K562 (cell line): Measurements from ENCODE around the gene HIVEP1. TPM values are rescaled to one million over a fixed set of nuclear protein-coding genes. Genes with fewer than 3 reads are reported as not detected.

Source experiments
- ATAC-seq: fragments of 200-7000 bp; cut with Tn5 transposase; 3 replicates; pipeline ENCODE4 v1.9.1; 2020; ENCODE audit warnings: moderate library complexity
- BruUV-seq: library from RNA; stranded (reverse); fragments of 400-500 nt; replicated peaks from 2 replicates; lab custom pipeline; 2021; lab: Mats Ljungman, UMichigan
- CTCF ChIA-PET: fragments of 300-600 bp; formaldehyde crosslinking; extraction: SDS; loops from one replicate; lab custom pipeline; 2021; ENCODE audit warnings: low intra/inter-chr PET ratio; lab: Yijun Ruan, JAX
- POLR2A ChIA-PET: fragments of 300-600, 350-650 bp; sonication (Branson Sonifier 250); formaldehyde crosslinking; extraction: SDS; loops from one replicate; lab custom pipeline; 2021; ENCODE audit warnings: antibody characterized with exemption, inconsistent platforms; lab: Yijun Ruan, JAX
- DNase-seq, 4 experiments: peaks; one replicate each; pipeline versions ENCODE4 v3.0.0 to v3.0.0-alpha.2; 2011 to 2018; ENCODE audit warnings: low spot score in 3 of 4, mixed read lengths in 3 of 4; ENCODE audit errors: extremely low read depth in 1 of 4
- FAIRE-seq: peaks from 2 replicates; lab custom pipeline; 2011; peaks lifted over from hg19 to GRCh38; lab: Jason Lieb, UNC
- H2AFZ ChIP-seq: 2 replicates; pipeline ENCODE4 v1.6.0; 2011; ENCODE audit warnings: low read depth, low read length, control low read depth, inconsistent platforms
- H3K27ac ChIP-seq: fragments of 200-600 bp; 3 replicates; pipeline ENCODE4 v1.8.0; 2011; ENCODE audit warnings: low read depth, mild to moderate bottlenecking, control low read depth, inconsistent platforms, low read length, moderate library complexity, mixed read lengths; ENCODE audit errors: extremely low read depth
- H3K27me3 ChIP-seq, 2 experiments: fragments of 300-600 bp in 1 of 2; 2 replicates in 1 of 2; 3 replicates in 1 of 2; pipeline versions ENCODE4 v1.6.0 to v1.8.0; 2011; ENCODE audit warnings: inconsistent platforms in 2 of 2, low read length in 2 of 2, mild to moderate bottlenecking in 1 of 2, mixed read lengths in 1 of 2, moderate library complexity in 1 of 2; ENCODE audit not compliant: control insufficient read depth in 2 of 2, insufficient read depth in 2 of 2
- H3K36me3 ChIP-seq: fragments of 300-600 bp; 3 replicates; pipeline ENCODE4 v1.8.0; 2011; ENCODE audit warnings: mild to moderate bottlenecking, low read length, inconsistent platforms; ENCODE audit not compliant: control insufficient read depth, insufficient read depth
- H3K4me1 ChIP-seq, 2 experiments: fragments of 200-600 bp in 1 of 2; replicated peaks in 1 of 2; 2 replicates in 1 of 2; 3 replicates in 1 of 2; pipeline versions ENCODE4 v1.5.1 to v1.8.0; 2011; ENCODE audit warnings: inconsistent platforms in 2 of 2, low read length in 2 of 2, mild to moderate bottlenecking in 1 of 2, mixed read lengths in 1 of 2, moderate library complexity in 1 of 2; ENCODE audit not compliant: control insufficient read depth in 2 of 2, insufficient read depth in 2 of 2
- H3K4me2 ChIP-seq: 2 replicates; pipeline ENCODE4 v1.6.1; 2011; ENCODE audit warnings: low read length, control low read depth, inconsistent platforms, mixed read lengths; ENCODE audit not compliant: insufficient read depth
- H3K4me3 ChIP-seq: fragments of 200-600 bp; sonication (generic), shearing (Covaris generic); 2 replicates; pipeline ENCODE4 v1.5.1; 2016; ENCODE audit warnings: control low read depth, inconsistent platforms
- H3K79me2 ChIP-seq: fragments of 200-600 bp; 3 replicates; pipeline ENCODE4 v1.8.0; 2011; ENCODE audit warnings: low read length, inconsistent platforms; ENCODE audit not compliant: control insufficient read depth, insufficient read depth
- H3K9ac ChIP-seq, 2 experiments: 2 replicates each; pipeline versions ENCODE4 v1.6.0 to v1.6.1; 2011; ENCODE audit warnings: low read depth in 2 of 2, low read length in 2 of 2, control low read depth in 1 of 2, inconsistent platforms in 1 of 2, mild to moderate bottlenecking in 1 of 2, mixed read lengths in 1 of 2; ENCODE audit not compliant: insufficient read depth in 1 of 2
- H3K9me1 ChIP-seq: one replicate; pipeline ENCODE4 v1.6.0; 2011; ENCODE audit warnings: inconsistent platforms, mild to moderate bottlenecking, low read length, moderate library complexity; ENCODE audit not compliant: control insufficient read depth, insufficient read depth
- H3K9me3 ChIP-seq: replicated peaks from 2 replicates; pipeline ENCODE4 v1.5.1; 2011; ENCODE audit warnings: low read depth, low read length, inconsistent platforms; ENCODE audit not compliant: control insufficient read depth, insufficient read depth
- H4K20me1 ChIP-seq: replicated peaks from 2 replicates; pipeline ENCODE4 v1.6.1; 2011; ENCODE audit warnings: low read length, inconsistent platforms, mixed read lengths; ENCODE audit not compliant: control insufficient read depth, insufficient read depth
- CBX1 ChIP-seq: sonication (generic); IDR thresholded peaks from 2 replicates; pipeline ENCODE4 v1.6.1; 2016; ENCODE audit warnings: antibody characterized with exemption, low read depth, mild to moderate bottlenecking
- PHB ChIP-seq: fragments of 250-450 bp; sonication (Bioruptor Pico); IDR thresholded peaks from 2 replicates; pipeline ENCODE4 v1.5.0; 2021
- SMAD3 ChIP-seq: fragments of 450-650 bp; formaldehyde crosslinking; conservative IDR thresholded peaks from 2 replicates; pipeline ENCODE4 v1.4.0; 2020; ENCODE audit warnings: mild to moderate bottlenecking
- ZNF24 ChIP-seq: fragments of 450-650 bp; IDR thresholded peaks from 2 replicates; pipeline ENCODE4 v1.6.1; 2016
- ZNF280B ChIP-seq: fragments of 250-450 bp; sonication (Bioruptor Pico); IDR thresholded peaks from 2 replicates; pipeline ENCODE4 v1.5.1; 2021; ENCODE audit warnings: mild to moderate bottlenecking
- WGBS: fragments of 100-300 bp; shearing (Covaris generic); methylation state at CpG from one replicate; pipeline ENCODE4 v1.1.6; 2016; ENCODE audit warnings: low coverage, mixed read lengths; ENCODE audit not compliant: insufficient coverage; ENCODE audit errors: missing lambda C conversion rate; 5-methylcytosine and 5-hydroxymethylcytosine counted together
- in situ Hi-C: fragments of 300-500 bp; cut with MboI; formaldehyde crosslinking; loops from 4 replicates; pipeline ENCODE4 v1.15.0; 2018; ENCODE audit warnings: inconsistent platforms, mixed read lengths
- intact Hi-C: fragments of 100-400 bp; cut with micrococcal nuclease; formaldehyde crosslinking; loops from 2 replicates; pipeline ENCODE4 v1.14.2; 2022
- polyA plus RNA-seq, 8 experiments: library from polyadenylated mRNA; depleted of rRNA in 4 of 8; stranded (reverse) in 5 of 8; unstranded in 3 of 8; fragments of >200 nt; fragmentation: Nextera tagmentation in 2 of 8; fragmentation: Illumina TruSeq in 1 of 8; extraction: Ambion mirVana in 2 of 8; extraction: Trizol in 1 of 8; gene quantifications; 2 replicates each; pipeline versions ENCODE4 v1.2.1 to v1.2.3, GENCODE V29; 2011 to 2014; ENCODE audit warnings: inconsistent platforms in 1 of 8, missing spikeins in 1 of 8
- total RNA-seq, 7 experiments: library from RNA; depleted of rRNA in 6 of 7; stranded (reverse); fragments of >200 nt in 6 of 7; fragmentation: Illumina TruSeq in 2 of 7; extraction: Trizol in 2 of 7; gene quantifications; 2 replicates each; pipeline versions ENCODE4 v1.2.1 to v1.2.3, GENCODE V29; 2011 to 2021; ENCODE audit warnings: low replicate concordance in 1 of 7
- TF ChIP-seq, protein P1 (sequence below): IDR thresholded peaks from 2 replicates; pipeline ENCODE4 v1.6.1; 2016; ENCODE audit warnings: missing genetic modification characterization, missing compliant biosample characterization
- TF ChIP-seq, protein P2 (sequence below): fragments of 450-650 bp; formaldehyde crosslinking; IDR thresholded peaks from 2 replicates; pipeline ENCODE4 v1.4.0; 2022; ENCODE audit warnings: missing genetic modification characterization

The HIVEP1 gene
- total and polyA plus RNA-seq, 9 of the 15 experiments (the other 6 are each of a cell fraction or from before 2014, with no cell fraction given): 6.0 to 33.3 (median 21.7) TPM

GRCh38 chr6:12126051-12126450 is 113.9 kb downstream of the HIVEP1 start:
- Histone ChIP-seq H3K4me3 (no peak overlapping the region), H3K9ac (no peak overlapping the region), H3K4me1 (no peaks in the 10 kb centered on the region), H4K20me1 (no peaks in the 10 kb centered on the region), H2AFZ (no peak overlapping the region), H3K79me2 (no peaks in the 10 kb centered on the region), H3K27ac (no peak overlapping the region), H3K4me2 (no peak overlapping the region), H3K36me3 (peaks cover 55% of the 10 kb centered on the region), H3K9me3 (no peaks in the 10 kb centered on the region; the same call in 1 of the 2 replicates), H3K27me3 (no peaks in the 10 kb centered on the region), H3K9me1 (no peaks in the 10 kb centered on the region)
- ATAC-seq (no peak), DNase-seq (no peak), FAIRE-seq (no peak)
- TF ChIP-seq, protein P1, sequence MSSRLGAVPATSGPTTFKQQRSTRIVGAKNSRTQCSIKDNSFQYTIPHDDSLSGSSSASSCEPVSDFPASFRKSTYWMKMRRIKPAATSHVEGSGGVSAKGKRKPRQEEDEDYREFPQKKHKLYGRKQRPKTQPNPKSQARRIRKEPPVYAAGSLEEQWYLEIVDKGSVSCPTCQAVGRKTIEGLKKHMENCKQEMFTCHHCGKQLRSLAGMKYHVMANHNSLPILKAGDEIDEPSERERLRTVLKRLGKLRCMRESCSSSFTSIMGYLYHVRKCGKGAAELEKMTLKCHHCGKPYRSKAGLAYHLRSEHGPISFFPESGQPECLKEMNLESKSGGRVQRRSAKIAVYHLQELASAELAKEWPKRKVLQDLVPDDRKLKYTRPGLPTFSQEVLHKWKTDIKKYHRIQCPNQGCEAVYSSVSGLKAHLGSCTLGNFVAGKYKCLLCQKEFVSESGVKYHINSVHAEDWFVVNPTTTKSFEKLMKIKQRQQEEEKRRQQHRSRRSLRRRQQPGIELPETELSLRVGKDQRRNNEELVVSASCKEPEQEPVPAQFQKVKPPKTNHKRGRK (tag): no peak
- TF ChIP-seq SMAD3 (CRISPR knock-in tag): no peak
- TF ChIP-seq, protein P2, sequence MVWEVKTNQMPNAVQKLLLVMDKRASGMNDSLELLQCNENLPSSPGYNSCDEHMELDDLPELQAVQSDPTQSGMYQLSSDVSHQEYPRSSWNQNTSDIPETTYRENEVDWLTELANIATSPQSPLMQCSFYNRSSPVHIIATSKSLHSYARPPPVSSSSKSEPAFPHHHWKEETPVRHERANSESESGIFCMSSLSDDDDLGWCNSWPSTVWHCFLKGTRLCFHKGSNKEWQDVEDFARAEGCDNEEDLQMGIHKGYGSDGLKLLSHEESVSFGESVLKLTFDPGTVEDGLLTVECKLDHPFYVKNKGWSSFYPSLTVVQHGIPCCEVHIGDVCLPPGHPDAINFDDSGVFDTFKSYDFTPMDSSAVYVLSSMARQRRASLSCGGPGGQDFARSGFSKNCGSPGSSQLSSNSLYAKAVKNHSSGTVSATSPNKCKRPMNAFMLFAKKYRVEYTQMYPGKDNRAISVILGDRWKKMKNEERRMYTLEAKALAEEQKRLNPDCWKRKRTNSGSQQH (CRISPR knock-in tag): no peak
- no peak for TF ChIP-seq ZNF280B (CRISPR knock-in tag)
- TF ChIP-seq PHB (CRISPR knock-in tag): no peak
- no peak for TF ChIP-seq ZNF24
- no peak for TF ChIP-seq CBX1
- CTCF ChIA-PET: no interaction called here
- in situ Hi-C loops: no loop called here
- no TSS peak for BruUV-seq
- intact Hi-C loops: no loop called here
- POLR2A ChIA-PET: interaction anchor here (0.5 to 1.2 kb wide), 2 partner anchors 8 to 89 kb away, joined by 4 read pairs; no protein-coding TSS in a partner anchor
- WGBS: 94% methylated on average over 1 of the region's 1 CpG
